ENCODE results near the gene SUPT5H. TPM values are rescaled to one million over a fixed set of nuclear protein-coding genes. Genes with fewer than 3 reads are reported as not detected.

Gene SUPT5H
- total RNA-seq, 2 experiments from 2014 or later = 127 to 141 TPM

DNA sequence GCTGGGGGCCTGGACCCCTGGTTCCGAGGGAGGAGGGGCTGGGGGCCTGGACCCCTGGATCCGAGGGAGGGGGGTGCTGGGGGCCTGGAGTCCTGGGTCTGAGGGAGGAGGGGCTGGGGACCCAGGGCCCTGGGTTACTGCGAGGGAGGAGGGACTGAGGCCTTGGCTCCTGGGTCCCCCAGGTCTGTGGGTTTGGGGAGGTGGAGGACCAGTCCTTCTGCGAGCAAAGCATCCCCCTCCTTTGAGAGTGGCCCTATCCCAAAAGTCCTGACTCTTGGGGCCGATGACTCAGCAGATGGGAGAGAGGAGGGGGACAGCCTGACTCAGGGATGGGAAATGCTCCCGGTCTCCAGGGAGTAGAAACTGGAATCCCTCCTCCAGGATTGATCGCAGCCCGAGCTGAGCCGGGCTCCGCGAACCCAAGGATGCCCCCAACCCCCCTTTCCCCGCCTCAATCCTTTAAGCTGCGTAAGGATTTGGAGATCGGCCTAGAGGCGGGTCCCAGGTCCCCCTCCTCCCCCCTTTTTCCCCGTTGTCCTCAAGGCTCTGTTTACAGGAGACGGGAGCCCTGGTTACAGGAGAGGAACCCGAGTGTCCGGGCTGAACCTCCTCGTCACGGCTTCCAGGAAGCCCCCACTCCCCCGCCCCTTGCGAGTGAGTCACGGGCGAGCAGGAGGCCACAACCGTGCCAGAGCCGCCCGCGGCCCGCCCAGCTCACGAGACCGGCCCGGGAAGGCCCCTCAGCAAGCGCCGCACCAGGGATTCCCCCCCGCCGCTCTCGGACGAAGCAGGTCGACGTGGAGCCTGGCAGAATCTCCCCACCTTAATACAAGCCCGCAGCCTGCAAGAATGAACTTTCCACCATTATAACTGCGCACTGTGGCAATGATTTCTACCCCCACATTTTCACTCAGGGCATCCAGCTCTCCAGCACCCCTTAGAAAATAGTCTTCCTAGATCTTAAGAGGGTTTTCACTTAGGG, 41.8 kb upstream of the SUPT5H start:
- peaks cover 60% of the 10 kb centered on the region for H3K4me1 Mint-ChIP-seq (ENCODE audit: low read depth)

DNA sequence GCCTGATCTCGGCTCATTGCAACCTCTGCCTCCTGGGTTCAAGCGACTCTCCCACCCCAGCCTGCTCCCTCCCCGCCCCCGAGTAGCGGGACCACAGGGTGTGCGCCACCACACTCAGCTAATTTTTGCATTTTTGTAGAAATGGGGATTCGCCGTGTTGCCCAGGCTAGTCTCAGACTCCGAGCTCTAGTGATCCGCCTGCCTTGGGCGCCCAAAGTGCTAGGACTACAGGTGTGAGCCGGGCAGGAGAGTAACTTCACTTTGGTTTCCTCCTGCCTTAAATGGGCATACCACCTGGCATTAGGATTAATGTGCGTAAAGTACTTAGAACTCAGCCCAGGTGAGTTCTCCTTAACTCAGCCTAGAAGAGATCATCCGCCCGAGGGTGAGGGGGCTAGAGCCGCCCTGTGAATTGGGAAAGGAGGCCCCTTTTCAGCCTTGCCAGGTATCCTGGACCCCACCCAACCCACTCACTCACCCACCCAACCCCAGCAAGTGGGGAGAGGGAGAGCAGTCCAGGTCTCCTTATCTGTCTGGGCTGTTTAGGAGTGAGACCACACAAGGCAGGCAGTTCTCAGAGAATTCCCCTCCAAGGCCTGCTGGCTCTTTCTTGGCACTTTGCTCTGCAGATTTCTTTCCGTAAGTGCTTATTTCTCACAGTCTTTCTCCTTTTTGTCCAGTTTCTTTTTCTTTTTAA, 40.0 kb upstream of the SUPT5H start:
- intact Hi-C loops (cut with micrococcal nuclease) = no loop called here
- CTCF ChIA-PET = interaction anchor here (2.3 kb wide), 1 partner anchor 14 kb away, joined by 7 read pairs; the partner anchor contains the start of genes MED29 and PAF1

More for the DNA sequence above, 41.8 kb upstream of the SUPT5H start:
- ChIA-PET POLR2A (interaction anchor here (0.8 to 4.9 kb wide), 6 partner anchors 11 to 77 kb away, joined by 3 to 37 read pairs (median 4); partner anchors contain the start of genes MED29, PAF1, RPS16 and TIMM50), CTCF (interaction anchor here (2.3 to 8.5 kb wide), 2 partner anchors 8 to 12 kb away, joined by 7 to 153 read pairs; partner anchors contain the start of genes MED29, PAF1 and PLEKHG2)
- TF ChIP-seq, protein P1, sequence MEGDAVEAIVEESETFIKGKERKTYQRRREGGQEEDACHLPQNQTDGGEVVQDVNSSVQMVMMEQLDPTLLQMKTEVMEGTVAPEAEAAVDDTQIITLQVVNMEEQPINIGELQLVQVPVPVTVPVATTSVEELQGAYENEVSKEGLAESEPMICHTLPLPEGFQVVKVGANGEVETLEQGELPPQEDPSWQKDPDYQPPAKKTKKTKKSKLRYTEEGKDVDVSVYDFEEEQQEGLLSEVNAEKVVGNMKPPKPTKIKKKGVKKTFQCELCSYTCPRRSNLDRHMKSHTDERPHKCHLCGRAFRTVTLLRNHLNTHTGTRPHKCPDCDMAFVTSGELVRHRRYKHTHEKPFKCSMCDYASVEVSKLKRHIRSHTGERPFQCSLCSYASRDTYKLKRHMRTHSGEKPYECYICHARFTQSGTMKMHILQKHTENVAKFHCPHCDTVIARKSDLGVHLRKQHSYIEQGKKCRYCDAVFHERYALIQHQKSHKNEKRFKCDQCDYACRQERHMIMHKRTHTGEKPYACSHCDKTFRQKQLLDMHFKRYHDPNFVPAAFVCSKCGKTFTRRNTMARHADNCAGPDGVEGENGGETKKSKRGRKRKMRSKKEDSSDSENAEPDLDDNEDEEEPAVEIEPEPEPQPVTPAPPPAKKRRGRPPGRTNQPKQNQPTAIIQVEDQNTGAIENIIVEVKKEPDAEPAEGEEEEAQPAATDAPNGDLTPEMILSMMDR (IDR thresholded peaks at IDR 0.05) = no peak
- DNase-seq (peak; percentile 98), ATAC-seq (peak; percentile 22)
- Mint-ChIP-seq H3K27ac (peak overlapping the region; percentile 99), H3K4me3 (peak overlapping the region; percentile 75), H3K27me3 (no peaks in the 10 kb centered on the region), H3K36me3 (ENCODE audit: low read depth) (peaks cover 26% of the 10 kb centered on the region), H3K9me3 (no peaks in the 10 kb centered on the region)
- intact Hi-C loops (cut with micrococcal nuclease) = no loop called here

DNA sequence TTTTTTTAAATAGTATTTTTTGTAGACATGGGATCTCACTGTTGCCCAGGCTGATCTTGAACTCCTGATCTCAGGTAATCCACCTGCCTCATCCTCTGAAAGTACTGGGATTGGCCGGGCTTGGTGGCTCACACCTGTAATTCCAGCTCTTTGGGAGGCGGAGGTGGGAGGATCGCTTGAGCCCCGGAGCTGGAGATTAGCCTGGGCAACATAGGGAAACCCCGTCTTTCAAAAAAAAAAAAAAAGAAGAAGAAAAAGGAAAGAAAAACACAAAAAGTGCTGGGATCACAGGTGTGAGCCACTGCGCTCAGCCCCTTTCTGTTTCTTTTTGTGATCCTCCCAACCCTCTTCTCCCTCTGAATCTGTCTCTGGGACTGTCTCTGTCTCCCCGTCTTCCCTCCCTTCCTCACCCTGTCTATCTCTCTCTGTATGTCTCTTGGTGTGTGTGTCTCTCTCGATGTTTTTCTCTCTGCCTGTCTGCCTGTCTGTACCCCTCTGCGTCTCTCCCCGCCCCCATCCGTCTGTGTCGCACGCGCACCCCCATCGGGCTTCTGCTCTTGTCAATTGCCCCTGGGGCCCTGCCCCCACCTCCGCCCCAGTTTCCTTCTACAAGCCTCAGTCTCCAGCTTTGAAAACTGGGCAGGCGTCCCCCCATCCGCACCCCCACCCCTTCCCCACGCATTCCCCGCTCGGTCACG, 39.3 kb upstream of the SUPT5H start:
- ChIA-PET CTCF (interaction anchor here (2.3 to 3.9 kb wide), 2 partner anchors 8 to 15 kb away, joined by 7 to 32 read pairs; partner anchors contain the start of genes MED29 and PAF1), POLR2A (interaction anchor here (1.1 to 4.5 kb wide), 8 partner anchors 9 to 73 kb away, joined by 3 to 50 read pairs (median 6); partner anchors contain the start of genes GMFG, MED29, PAF1 and RPS16)
- intact Hi-C loops (cut with micrococcal nuclease) = no loop called here
- TF ChIP-seq, protein P1 (IDR thresholded peaks at IDR 0.05) = no peak
- Mint-ChIP-seq H3K27ac (peak overlapping the region; percentile 88), H3K4me1 (ENCODE audit: low read depth) (peaks cover 50% of the 10 kb centered on the region), H3K36me3 (ENCODE audit: low read depth) (peaks cover 28% of the 10 kb centered on the region), H3K27me3 (no peaks in the 10 kb centered on the region), H3K9me3 (no peaks in the 10 kb centered on the region), H3K4me3 (peak overlapping the region; percentile 79)
- ATAC-seq (peak; percentile 15), DNase-seq (peak; percentile 96)

More for the DNA sequence above, 40.0 kb upstream of the SUPT5H start:
- peaks cover 23% of the 10 kb centered on the region for H3K36me3 Mint-ChIP-seq (ENCODE audit: low read depth)
- POLR2A ChIA-PET = interaction anchor here (1.0 to 4.5 kb wide), 4 partner anchors 8 to 75 kb away, joined by 3 to 50 read pairs (median 20); partner anchors contain the start of genes GMFG, RPS16 and TIMM50
- no peaks in the 10 kb centered on the region for H3K9me3 Mint-ChIP-seq
- H3K27me3 Mint-ChIP-seq = no peaks in the 10 kb centered on the region
- peak overlapping the region; percentile 79 for H3K4me3 Mint-ChIP-seq
- TF ChIP-seq, protein P1 (IDR thresholded peaks at IDR 0.05) = no peak
- H3K27ac Mint-ChIP-seq = peak overlapping the region; percentile 88
- ATAC-seq (no peak), DNase-seq (peak; percentile 23)
- H3K4me1 Mint-ChIP-seq (ENCODE audit: low read depth) = peaks cover 49% of the 10 kb centered on the region

DNA sequence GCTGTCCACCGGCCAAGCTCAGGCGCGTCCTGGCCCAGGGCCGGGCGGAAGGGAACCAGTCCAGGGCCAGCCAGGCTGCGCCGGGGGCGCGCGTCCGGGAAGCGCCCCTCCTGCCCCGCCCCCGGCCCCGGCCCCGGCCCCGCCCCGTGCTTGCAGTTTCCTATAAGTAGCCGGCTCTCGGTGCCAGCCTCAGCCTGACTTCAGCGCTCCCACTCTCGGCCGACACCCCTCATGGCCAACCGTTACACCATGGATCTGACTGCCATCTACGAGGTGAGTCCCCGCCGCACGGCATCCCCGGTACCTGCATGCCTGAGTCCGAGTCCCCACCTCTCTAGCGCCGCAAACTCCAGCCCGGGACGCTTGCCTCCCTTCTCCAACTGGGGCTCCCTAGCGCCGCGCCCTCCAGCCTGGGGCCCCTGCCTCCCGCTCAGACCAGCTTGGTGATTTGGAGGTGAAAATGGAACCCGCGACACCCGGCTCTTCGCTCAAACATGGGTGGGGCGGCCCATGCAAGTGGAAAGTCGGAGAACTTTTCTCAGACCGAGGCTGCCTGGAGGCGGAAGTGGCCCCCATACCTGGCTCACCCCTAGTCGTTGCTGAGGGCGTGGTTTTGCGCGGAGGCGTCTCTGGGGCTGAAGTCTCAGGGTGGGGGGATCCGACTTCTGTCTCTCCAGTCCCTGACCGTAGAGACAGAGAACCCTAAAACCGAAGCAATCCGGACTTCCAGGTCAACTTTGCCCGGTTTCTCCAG, 38.5 kb upstream of the SUPT5H start, which contains the start of gene ZFP36:
TSS of gene ZFP36 (plus strand) at position 192 of the 754 bp plus-strand sequence. CDS start at position 250, 58 bp downstream.
- H3K36me3 Mint-ChIP-seq (ENCODE audit: low read depth) = peaks cover 28% of the 10 kb centered on the region
- intact Hi-C loops (cut with micrococcal nuclease) = no loop called here
- TF ChIP-seq, protein P1 (IDR thresholded peaks at IDR 0.05) = no peak
- ATAC-seq = peak; percentile 40
- H3K27me3 Mint-ChIP-seq = no peaks in the 10 kb centered on the region
- DNase-seq = peak; percentile 91
- CTCF ChIA-PET = interaction anchor here (0.9 to 3.9 kb wide), 3 partner anchors 9 to 15 kb away, joined by 3 to 32 read pairs (median 5); partner anchors contain the start of genes MED29 and PAF1
- peak within 1 kb of the TSS; percentile 93 for H3K27ac Mint-ChIP-seq
- peak within 1 kb of the TSS; percentile 79 for H3K4me3 Mint-ChIP-seq
- H3K9me3 Mint-ChIP-seq = no peaks in the 10 kb centered on the region
- peaks cover 49% of the 10 kb centered on the region for H3K4me1 Mint-ChIP-seq (ENCODE audit: low read depth)
- POLR2A ChIA-PET = interaction anchor here (1.1 to 4.5 kb wide), 8 partner anchors 9 to 73 kb away, joined by 3 to 50 read pairs (median 6); partner anchors contain the start of genes GMFG, MED29, PAF1 and RPS16

All from activated CD8-positive, alpha-beta T cell treated with anti-CD3 and anti-CD28 coated beads for 36 hours (primary cell).